ENCODE data around the gene DESI2. TPM values are rescaled to one million over a fixed set of nuclear protein-coding genes. Genes with fewer than 3 reads are reported as not detected.
"Not testable (repeated sequence)": the region's sequence is repeated elsewhere in the genome, so short reads cannot be mapped to it uniquely, and the experiment has no call there.

DESI2 gene
- total RNA-seq, 4 donors from 2014 or later = 24.0 to 31.6 (median 30.2) TPM

DNA sequence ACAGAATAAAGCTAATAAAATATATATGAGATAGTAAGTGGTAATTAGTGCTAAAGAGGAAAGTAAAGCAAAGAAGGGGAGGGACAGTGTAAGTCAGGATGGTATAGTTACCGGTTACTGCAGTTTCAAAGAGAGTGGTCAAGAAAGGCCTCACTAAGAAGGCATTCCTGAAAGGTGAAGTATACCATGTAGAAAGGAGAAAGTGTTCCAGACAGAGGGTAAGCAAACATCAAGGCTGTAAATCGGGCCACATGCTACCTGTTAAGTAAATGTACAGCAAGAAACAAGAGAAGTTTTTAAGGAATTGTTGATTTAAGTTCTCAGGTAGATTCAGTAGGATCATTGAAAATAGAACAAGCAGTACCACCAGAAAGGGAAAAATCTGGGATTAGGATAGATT lies 9.7 kb downstream of the DESI2 start:
- no peaks in the 10 kb centered on the region for H3K9me3 ChIP-seq
- H3K4me3 ChIP-seq = no peak overlapping the region
- no peaks in the 10 kb centered on the region for H3K27me3 ChIP-seq
- H3K36me3 ChIP-seq = no peaks in the 10 kb centered on the region
- WGBS = 96% methylated on average over 2 of the region's 2 CpGs
- H3K4me1 ChIP-seq = peaks cover 8% of the 10 kb centered on the region
- TF ChIP-seq CTCF (IDR thresholded peaks at IDR 0.05) (no peak), EP300 (IDR thresholded peaks at IDR 0.05) (no peak), POLR2A (IDR thresholded peaks at IDR 0.05) (no peak), POLR2AphosphoS5 (IDR thresholded peaks at IDR 0.05) (no peak)
- no peak overlapping the region for H3K27ac ChIP-seq
- DNase-seq (ENCODE audit: low spot score in 2 of 2) = no peak

DNA sequence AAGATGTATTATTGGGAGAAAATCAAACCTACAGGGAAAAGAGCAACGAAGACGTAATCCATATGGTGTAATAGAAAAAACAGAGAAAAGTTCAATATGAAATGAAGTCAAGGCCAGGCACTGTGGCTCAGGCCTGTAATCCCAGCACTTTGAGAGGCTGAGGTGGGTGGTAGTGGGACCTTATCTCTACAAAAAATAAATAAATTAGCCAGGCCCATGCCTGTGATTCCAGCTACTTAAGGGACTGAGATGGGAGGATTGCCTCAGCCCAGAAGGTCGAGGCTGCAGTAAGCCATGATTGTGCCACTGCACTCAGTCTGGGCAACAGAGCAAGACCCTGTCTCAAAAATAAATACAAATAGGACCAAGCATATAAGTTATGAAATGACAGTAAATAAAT lies 11.4 kb downstream of the DESI2 start:
- DNase-seq (ENCODE audit: low spot score in 2 of 2) = no peak
- Histone ChIP-seq H3K27ac (no peak overlapping the region), H3K9me3 (no peaks in the 10 kb centered on the region), H3K4me1 (peaks cover 8% of the 10 kb centered on the region), H3K4me3 (no peak overlapping the region), H3K36me3 (no peaks in the 10 kb centered on the region), H3K27me3 (no peaks in the 10 kb centered on the region)
- TF ChIP-seq EP300 (IDR thresholded peaks at IDR 0.05) (no peak), CTCF (IDR thresholded peaks at IDR 0.05) (no peak), POLR2A (IDR thresholded peaks at IDR 0.05) (no peak), POLR2AphosphoS5 (IDR thresholded peaks at IDR 0.05) (no peak)
- 97% methylated on average over 3 of the region's 3 CpGs for WGBS

GRCh38 chr1:244665771-244666217 lies 12.9 kb downstream of the DESI2 start:
- no peak for DNase-seq (ENCODE audit: low spot score in 2 of 2)
- H3K27ac ChIP-seq = no peak overlapping the region
- H3K36me3 ChIP-seq = no peaks in the 10 kb centered on the region
- TF ChIP-seq POLR2A (IDR thresholded peaks at IDR 0.05) (no peak), EP300 (IDR thresholded peaks at IDR 0.05) (no peak), CTCF (IDR thresholded peaks at IDR 0.05) (no peak), POLR2AphosphoS5 (IDR thresholded peaks at IDR 0.05) (no peak)
- H3K9me3 ChIP-seq = no peaks in the 10 kb centered on the region
- H3K4me1 ChIP-seq = peaks cover 8% of the 10 kb centered on the region
- WGBS = 66% methylated on average over 4 of the region's 4 CpGs
- H3K4me3 ChIP-seq = no peak overlapping the region
- no peaks in the 10 kb centered on the region for H3K27me3 ChIP-seq

DNA sequence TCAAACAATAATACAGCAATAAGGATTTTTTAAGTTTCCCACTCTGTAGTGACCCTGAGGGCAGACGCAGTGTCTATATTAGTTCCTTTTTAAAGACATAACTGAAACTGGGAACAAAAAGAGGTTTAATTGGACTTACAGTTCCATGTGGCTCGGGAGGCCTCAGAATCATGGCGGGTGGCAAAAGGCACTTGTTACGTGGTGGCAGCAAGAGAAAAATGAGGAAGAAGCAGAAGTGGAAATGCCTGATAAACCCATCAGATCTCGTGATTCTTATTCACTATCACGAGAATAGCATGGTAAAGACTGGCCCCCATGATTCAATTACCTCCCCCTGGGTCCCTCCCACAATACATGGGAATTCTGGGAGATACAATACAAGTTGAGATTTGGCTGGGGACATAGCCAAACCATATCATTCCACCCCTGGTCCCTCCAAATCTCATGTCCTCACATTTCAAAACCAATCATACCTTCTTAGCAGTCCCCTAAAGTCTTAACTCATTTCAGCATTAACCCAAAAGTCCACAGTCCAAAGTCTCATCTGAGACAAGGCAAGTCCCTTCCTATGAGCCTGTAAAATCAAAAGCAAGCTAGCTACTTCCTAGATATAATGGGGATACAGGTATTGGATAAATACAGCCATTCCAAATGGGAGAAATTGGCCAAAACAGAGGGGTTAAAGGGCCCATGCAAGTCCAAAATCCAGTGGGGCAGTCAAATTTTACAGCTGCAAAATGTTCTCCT lies 13.9 kb downstream of the DESI2 start:
- not testable (repeated sequence) for DNase-seq (ENCODE audit: low spot score in 2 of 2); H3K27me3 ChIP-seq; H3K4me1 ChIP-seq; H3K9me3 ChIP-seq; H3K27ac ChIP-seq; H3K36me3 ChIP-seq; H3K4me3 ChIP-seq
- 90% methylated on average over 6 of the region's 6 CpGs for WGBS

DNA sequence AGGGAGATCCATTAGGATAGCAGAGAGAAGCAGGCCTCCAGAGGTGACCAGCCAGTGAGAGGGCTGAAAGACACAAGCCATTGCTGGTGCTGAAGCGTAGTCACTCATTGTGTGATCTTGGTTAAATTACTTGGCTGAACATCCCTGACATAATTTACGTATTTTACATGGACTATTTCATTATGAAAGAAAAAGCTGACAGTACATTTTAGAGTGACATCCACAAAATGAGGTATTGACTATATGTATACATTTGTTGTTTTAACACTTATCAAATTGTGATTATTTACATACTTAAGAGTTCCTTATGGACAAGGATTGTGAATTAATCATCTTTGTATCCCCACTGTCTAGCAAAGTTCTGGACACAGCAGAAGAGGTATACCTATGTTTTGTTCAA lies 14.9 kb downstream of the DESI2 start:
- H3K9me3 ChIP-seq = no peaks in the 10 kb centered on the region
- TF ChIP-seq POLR2AphosphoS5 (IDR thresholded peaks at IDR 0.05) (no peak), CTCF (IDR thresholded peaks at IDR 0.05) (no peak), POLR2A (IDR thresholded peaks at IDR 0.05) (no peak), EP300 (IDR thresholded peaks at IDR 0.05) (no peak)
- H3K4me3 ChIP-seq = no peak overlapping the region
- H3K36me3 ChIP-seq = no peaks in the 10 kb centered on the region
- 92% methylated on average over 2 of the region's 2 CpGs for WGBS
- peaks cover 8% of the 10 kb centered on the region for H3K4me1 ChIP-seq
- H3K27me3 ChIP-seq = no peaks in the 10 kb centered on the region
- DNase-seq (ENCODE audit: low spot score in 2 of 2) = no peak
- H3K27ac ChIP-seq = no peak overlapping the region

Measured in suprapubic skin (tissue), 4 donors.